PC-3 (cell line): ENCODE results near the gene BEND5. TPM values are rescaled to one million over a fixed set of nuclear protein-coding genes. Genes with fewer than 3 reads are reported as not detected.

ENCODE experiments used
- ATAC-seq: fragments of 200-7000 bp; cut with Tn5 transposase; 2 replicates; pipeline ENCODE4 v1.9.1; 2020; ENCODE audit warnings: mild to moderate bottlenecking, moderate library complexity
- BruUV-seq: library from RNA; stranded (reverse); fragments of 400-500 nt; replicated peaks from 2 replicates; lab custom pipeline; 2021; lab: Mats Ljungman, UMichigan
- CTCF ChIA-PET: fragments of 300-600 bp; sonication (Branson Sonifier 250); formaldehyde crosslinking; loops from one replicate; lab custom pipeline; 2022; ENCODE audit warnings: antibody characterized with exemption; lab: Charles Lee
- POLR2A ChIA-PET: fragments of 300-600 bp; sonication (Branson Sonifier 250); formaldehyde crosslinking; loops from one replicate; lab custom pipeline; 2022; ENCODE audit warnings: antibody characterized with exemption; ENCODE audit not compliant: unreplicated experiment; lab: Charles Lee
- DNase-seq: peaks from one replicate; pipeline ENCODE4 v3.0.0-alpha.2; 2015
- H2AFZ ChIP-seq: fragments of 300-600 bp; sonication (generic); 2 replicates; pipeline ENCODE4 v1.6.0; 2016; ENCODE audit warnings: antibody characterized with exemption, low read length
- H3F3A ChIP-seq: fragments of 300-600 bp; sonication (generic); one replicate; pipeline ENCODE4 v1.6.0; 2017; ENCODE audit warnings: antibody characterized with exemption, low read length, control low read depth, mild to moderate bottlenecking; ENCODE audit not compliant: unreplicated experiment
- H3K27ac ChIP-seq: fragments of 300-600 bp; sonication (generic); 2 replicates; pipeline ENCODE4 v1.5.1; 2016; ENCODE audit warnings: mild to moderate bottlenecking, low read length
- H3K27me3 ChIP-seq: fragments of 300-600 bp; sonication (generic); 2 replicates; pipeline ENCODE4 v1.6.1; 2016; ENCODE audit warnings: low read length, mixed read lengths
- H3K36me3 ChIP-seq: fragments of 300-600 bp; sonication (generic); 2 replicates; pipeline ENCODE4 v1.6.1; 2016; ENCODE audit warnings: low read depth, mixed run types, low read length, mixed read lengths
- H3K4me1 ChIP-seq: fragments of 300-600 bp; sonication (generic); 2 replicates; pipeline ENCODE4 v1.5.1; 2016; ENCODE audit warnings: low read length; ENCODE audit not compliant: insufficient read depth
- H3K4me2 ChIP-seq: fragments of 300-600 bp; sonication (generic); 2 replicates; pipeline ENCODE4 v1.6.0; 2016; ENCODE audit warnings: low read length
- H3K4me3 ChIP-seq: fragments of 300-600 bp; sonication (generic); 2 replicates; pipeline ENCODE4 v1.5.1; 2016; ENCODE audit warnings: mild to moderate bottlenecking, low read length, mixed read lengths
- H3K79me2 ChIP-seq: fragments of 300-600 bp; sonication (generic); 2 replicates; pipeline ENCODE4 v1.6.1; 2017; ENCODE audit warnings: low read length, mixed read lengths
- H3K9ac ChIP-seq: fragments of 300-600 bp; sonication (generic); 2 replicates; pipeline ENCODE4 v1.6.0; 2016; ENCODE audit warnings: mild to moderate bottlenecking, low read length
- H3K9me2 ChIP-seq: fragments of 300-600 bp; sonication (generic); replicated peaks from 2 replicates; pipeline ENCODE4 v1.6.1; 2016; ENCODE audit warnings: mixed run types, low read length, mixed read lengths
- H3K9me3 ChIP-seq: fragments of 300-600 bp; sonication (generic); 2 replicates; pipeline ENCODE4 v1.6.1; 2016; ENCODE audit warnings: low read length, mixed read lengths
- H4K20me1 ChIP-seq: fragments of 300-600 bp; sonication (generic); 2 replicates; pipeline ENCODE4 v1.6.1; 2016; ENCODE audit warnings: low read length, mixed read lengths
- CTCF ChIP-seq: fragments of 300-600 bp; sonication (generic); conservative IDR thresholded peaks from 2 replicates; pipeline ENCODE4 v1.5.1; 2017; ENCODE audit warnings: antibody characterized with exemption, low read depth, mild to moderate bottlenecking, low read length
- EZH2 ChIP-seq: fragments of 300-600 bp; sonication (generic); IDR thresholded peaks from one replicate; pipeline ENCODE4 v1.6.1; 2017; ENCODE audit warnings: antibody characterized with exemption, mild to moderate bottlenecking, low read length; ENCODE audit not compliant: unreplicated experiment
- EZH2phosphoT487 ChIP-seq: fragments of 300-600 bp; sonication (generic); IDR thresholded peaks from 2 replicates; pipeline ENCODE4 v1.6.1; 2018; ENCODE audit warnings: mild to moderate bottlenecking, antibody characterized with exemption, low read length, borderline replicate concordance
- intact Hi-C: fragments of 100-400 bp; cut with micrococcal nuclease; formaldehyde crosslinking; loops from 2 replicates; pipeline ENCODE4 v1.9.0; 2023
- total RNA-seq: library from RNA; depleted of rRNA; stranded (reverse); fragments of >200 nt; gene quantifications from 2 replicates; pipeline ENCODE4 v1.2.3, GENCODE V29; 2014

BEND5 gene
- total RNA-seq, 1 experiment from 2014 or later: 3.1 TPM

- DNase-seq (no peak), ATAC-seq (no peak)
- no peaks in the 10 kb centered on the region for H3K9me2 ChIP-seq
- no peak overlapping the region for H3K4me2 ChIP-seq
- no peaks in the 10 kb centered on the region for H4K20me1 ChIP-seq
- BruUV-seq: no TSS peak
- no peaks in the 10 kb centered on the region for H3K9me3 ChIP-seq
- TF ChIP-seq EZH2phosphoT487 (no peak), EZH2 (no peak), CTCF (no peak)
- POLR2A ChIA-PET: no interaction called here
- H3K9ac ChIP-seq: no peak overlapping the region
- no peaks in the 10 kb centered on the region for H3K4me1 ChIP-seq
- no peaks in the 10 kb centered on the region for H3F3A ChIP-seq
- no peak overlapping the region for H3K4me3 ChIP-seq
- intact Hi-C loops: no loop called here
- CTCF ChIA-PET: no interaction called here
- no peak overlapping the region for H3K27ac ChIP-seq
- no peaks in the 10 kb centered on the region for H3K36me3 ChIP-seq
- no peak overlapping the region for H2AFZ ChIP-seq
- no peaks in the 10 kb centered on the region for H3K79me2 ChIP-seq
- H3K27me3 ChIP-seq: peaks cover 2% of the 10 kb centered on the region; the same call in 1 of the 2 replicates
Observed at GRCh38 chr1:48808496-48808895, 31.8 kb upstream of the BEND5 start.

DNA sequence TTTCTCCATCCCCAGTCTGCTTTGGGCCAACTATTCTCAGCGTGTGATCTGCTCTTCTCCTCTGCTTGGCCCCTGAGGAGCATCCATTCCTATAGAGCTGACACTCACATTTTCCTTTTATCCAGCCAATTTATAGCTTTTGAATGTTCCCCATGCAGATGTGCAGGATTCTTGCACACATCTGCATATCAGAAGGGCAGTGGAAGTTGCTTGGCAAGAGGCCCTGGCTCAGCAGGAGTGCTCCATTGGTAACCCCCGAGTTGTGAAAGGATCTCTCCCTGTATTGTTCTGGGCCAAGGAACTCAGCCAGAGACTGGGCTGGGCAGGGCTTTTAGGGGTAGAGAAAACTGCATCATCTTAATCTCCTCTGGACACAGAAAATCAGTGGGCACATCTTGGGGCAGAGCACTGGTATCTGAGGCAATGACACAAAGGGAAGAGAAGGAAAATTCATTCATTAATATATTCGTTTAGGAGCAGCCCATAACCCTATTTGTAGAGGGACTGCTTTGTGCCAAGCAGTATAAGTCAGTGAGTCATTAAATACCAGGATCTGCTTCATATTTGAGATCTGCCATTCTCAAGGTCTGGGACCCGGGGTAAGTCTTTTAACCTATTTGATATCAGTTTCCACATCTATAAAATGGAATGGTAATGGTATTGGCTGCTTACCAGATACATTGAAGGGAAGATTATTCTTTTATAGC, 31.0 kb upstream of the BEND5 start:
- H3K9me2 ChIP-seq: no peaks in the 10 kb centered on the region
- ATAC-seq (no peak), DNase-seq (no peak)
- no peaks in the 10 kb centered on the region for H4K20me1 ChIP-seq
- H3K4me1 ChIP-seq: no peaks in the 10 kb centered on the region
- intact Hi-C loops: no loop called here
- no peak overlapping the region for H3K27ac ChIP-seq
- no peaks in the 10 kb centered on the region for H3K36me3 ChIP-seq
- H3K79me2 ChIP-seq: no peaks in the 10 kb centered on the region
- no TSS peak for BruUV-seq
- POLR2A ChIA-PET: no interaction called here
- no peak for TF ChIP-seq EZH2
- no peak for TF ChIP-seq EZH2phosphoT487
- no peak for TF ChIP-seq CTCF
- no peak overlapping the region for H2AFZ ChIP-seq
- H3K9me3 ChIP-seq: no peaks in the 10 kb centered on the region
- H3K4me2 ChIP-seq: no peak overlapping the region
- H3K4me3 ChIP-seq: no peak overlapping the region
- peaks cover 2% of the 10 kb centered on the region; the same call in 1 of the 2 replicates for H3K27me3 ChIP-seq
- no peak overlapping the region for H3K9ac ChIP-seq
- no peaks in the 10 kb centered on the region for H3F3A ChIP-seq
- CTCF ChIA-PET: no interaction called here

- Histone ChIP-seq H3K36me3 (no peaks in the 10 kb centered on the region), H2AFZ (no peak overlapping the region), H3F3A (no peaks in the 10 kb centered on the region), H3K9ac (no peak overlapping the region), H3K9me3 (no peaks in the 10 kb centered on the region), H3K79me2 (no peaks in the 10 kb centered on the region), H3K4me2 (no peak overlapping the region), H4K20me1 (no peaks in the 10 kb centered on the region), H3K4me1 (no peaks in the 10 kb centered on the region), H3K27me3 (peaks cover 2% of the 10 kb centered on the region; the same call in 1 of the 2 replicates), H3K4me3 (no peak overlapping the region), H3K9me2 (no peaks in the 10 kb centered on the region), H3K27ac (no peak overlapping the region)
- TF ChIP-seq CTCF (no peak), EZH2 (no peak), EZH2phosphoT487 (no peak)
- ChIA-PET POLR2A (no interaction called here), CTCF (no interaction called here)
- DNase-seq: no peak
- no TSS peak for BruUV-seq
- intact Hi-C loops: no loop called here
- ATAC-seq: no peak
Observed at GRCh38 chr1:48803474-48803873, 26.8 kb upstream of the BEND5 start.
